Body of pancreas (tissue), 4 donors: ENCODE results near the gene KRTAP4-16. TPM values are rescaled to one million over a fixed set of nuclear protein-coding genes. Genes with fewer than 3 reads are reported as not detected.
"Not testable (repeated sequence)": the region's sequence is repeated elsewhere in the genome, so short reads cannot be mapped to it uniquely, and the experiment has no call there.

Source experiments
- ATAC-seq: fragments of 150-250 bp; one replicate; pipeline ENCODE4 v1.9.1; 2016
- DNase-seq, 4 donors: peaks; one replicate each; pipeline ENCODE4 v3.0.0-alpha.2; 2019
- H3K27ac ChIP-seq, 4 donors: fragments of 200-600 bp; sonication (generic); 1 replicate in 3 of 4; 2 replicates in 1 of 4; pipeline versions ENCODE4 v1.5.1 to v1.6.1; 2016 to 2019; ENCODE audit warnings: mild to moderate bottlenecking in 1 of 4, mixed read lengths in 1 of 4, moderate library complexity in 1 of 4
- H3K27me3 ChIP-seq, 2 donors: fragments of 200-600 bp; sonication (generic); one replicate each; pipeline ENCODE4 v1.6.0; 2016; ENCODE audit warnings: mild to moderate bottlenecking in 1 of 2
- H3K36me3 ChIP-seq, 2 donors: fragments of 200-600 bp; sonication (generic); replicated peaks in 1 of 2; 2 replicates each; pipeline ENCODE4 v1.5.1; 2016; ENCODE audit warnings: low read depth in 2 of 2; ENCODE audit not compliant: insufficient read depth in 1 of 2
- H3K4me1 ChIP-seq: fragments of 200-600 bp; sonication (generic); one replicate; pipeline ENCODE4 v1.6.0; 2016
- H3K4me3 ChIP-seq, 2 donors: fragments of 200-600 bp; sonication (generic); 1 replicate in 1 of 2; 2 replicates in 1 of 2; pipeline ENCODE4 v1.5.1; 2016 to 2019
- H3K9me3 ChIP-seq, 3 donors: fragments of 200-600 bp; sonication (generic); 1 replicate in 2 of 3; 2 replicates in 1 of 3; pipeline ENCODE4 v1.5.1; 2016
- CTCF ChIP-seq, 7 experiments: fragments of 450-650 bp in 4 of 7; fragments of 200-600 bp in 3 of 7; sonication (generic) in 3 of 7; IDR thresholded peaks; one replicate each; pipeline ENCODE4 v1.5.1; 2016 to 2019; ENCODE audit warnings: antibody characterized with exemption in 7 of 7
- POLR2A ChIP-seq, 3 donors: fragments of 450-650 bp; IDR thresholded peaks; one replicate each; pipeline ENCODE4 v1.6.1; 2016; ENCODE audit warnings: antibody characterized with exemption in 3 of 3, mild to moderate bottlenecking in 2 of 3
- WGBS, 2 donors: methylation state at CpG; one replicate each; pipeline ENCODE4 v1.1.5; 2017; 5-methylcytosine and 5-hydroxymethylcytosine counted together
- intact Hi-C: fragments of 100-400 bp; cut with DNase I; formaldehyde crosslinking; loops from one replicate; pipeline ENCODE4 v1.15.1; 2023
- total RNA-seq, 2 donors: library from RNA; depleted of rRNA; stranded (reverse); fragments of >200 nt; gene quantifications; one replicate each; pipeline ENCODE4 v1.1.0, GENCODE V29; 2016

The KRTAP4-16 gene
- total RNA-seq, 2 donors from 2014 or later, result not detected

DNA sequence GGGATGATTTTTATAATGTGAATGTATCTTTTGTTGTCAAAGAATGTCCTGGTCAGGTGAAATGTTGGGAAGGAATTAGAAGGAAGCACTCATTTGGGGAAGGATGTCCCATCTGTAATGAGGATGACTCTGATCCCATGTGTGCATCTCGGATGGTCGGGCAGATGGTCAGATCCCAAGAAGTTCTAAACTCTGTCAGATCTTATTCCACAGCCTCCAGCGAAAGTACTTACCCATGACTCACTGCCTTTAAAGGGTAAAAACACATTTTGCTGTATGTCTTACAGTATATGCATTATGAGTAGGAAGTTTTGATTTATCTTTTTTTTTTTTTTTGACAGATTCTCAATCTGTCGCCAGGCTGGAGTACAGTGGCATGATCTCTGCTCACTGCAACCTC is 16.7 kb upstream of the KRTAP4-16 start:
- H3K27me3 ChIP-seq, result no peaks in the 10 kb centered on the region

GRCh38 chr17:41117846-41118386 is 15.9 kb upstream of the KRTAP4-16 start, which contains the start of gene KRTAP4-11:
KRTAP4-11 (minus strand) TSS chr17:41118373; CDS start chr17:41118315, 58 bp downstream.
- H3K27ac ChIP-seq, DNase-seq, intact Hi-C loops, H3K4me1 ChIP-seq, ATAC-seq, H3K27me3 ChIP-seq, H3K4me3 ChIP-seq, H3K36me3 ChIP-seq, H3K9me3 ChIP-seq: not testable (repeated sequence)
- WGBS, 2 donors, result 55 to 66% methylated on average over 8 to 9 of the region's 10 CpGs

More for the DNA sequence above, 16.7 kb upstream of the KRTAP4-16 start:
- 71 to 72% methylated on average over 4 of the region's 4 CpGs for WGBS, 2 donors
- Histone ChIP-seq H3K4me3 (no peak overlapping the region), H3K27ac (no peak overlapping the region), H3K4me1 (no peaks in the 10 kb centered on the region), H3K9me3 (no peaks in the 10 kb centered on the region), H3K36me3 (no peaks in the 10 kb centered on the region)
- ATAC-seq (no peak), DNase-seq (no peak)
- TF ChIP-seq POLR2A (IDR thresholded peaks at IDR 0.05) (no peak), CTCF (IDR thresholded peaks at IDR 0.05) (no peak)
- intact Hi-C loops, result no loop called here

DNA sequence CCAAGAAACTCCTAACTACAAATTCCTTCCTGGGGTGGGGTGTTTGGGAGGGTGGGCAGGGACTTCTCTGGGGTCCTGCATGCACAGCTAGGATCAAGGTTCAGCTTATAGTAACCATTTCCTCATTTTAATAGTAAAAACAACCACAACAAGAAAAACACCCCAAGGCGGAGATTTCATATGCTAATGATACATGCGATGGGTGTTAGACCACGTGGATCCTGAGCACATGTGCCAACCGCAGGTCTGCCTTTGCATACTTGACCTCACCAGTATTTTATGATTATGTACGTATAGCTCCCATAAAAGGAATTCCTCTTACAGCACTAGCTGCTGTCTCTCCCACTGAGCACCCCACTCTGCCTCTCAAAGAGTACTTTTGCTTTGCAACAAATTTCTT is 14.3 kb upstream of the KRTAP4-16 start:
- TF ChIP-seq CTCF (IDR thresholded peaks at IDR 0.05) (no peak), POLR2A (IDR thresholded peaks at IDR 0.05) (no peak)
- no peaks in the 10 kb centered on the region for H3K9me3 ChIP-seq
- no peaks in the 10 kb centered on the region for H3K27me3 ChIP-seq
- H3K4me3 ChIP-seq, result no peak overlapping the region
- no peaks in the 10 kb centered on the region for H3K36me3 ChIP-seq
- ATAC-seq, result no peak
- no peak overlapping the region for H3K27ac ChIP-seq
- no peaks in the 10 kb centered on the region for H3K4me1 ChIP-seq
- intact Hi-C loops, result no loop called here
- no peak for DNase-seq
- WGBS, 2 donors, result 50 to 53% methylated on average over 5 of the region's 5 CpGs

DNA sequence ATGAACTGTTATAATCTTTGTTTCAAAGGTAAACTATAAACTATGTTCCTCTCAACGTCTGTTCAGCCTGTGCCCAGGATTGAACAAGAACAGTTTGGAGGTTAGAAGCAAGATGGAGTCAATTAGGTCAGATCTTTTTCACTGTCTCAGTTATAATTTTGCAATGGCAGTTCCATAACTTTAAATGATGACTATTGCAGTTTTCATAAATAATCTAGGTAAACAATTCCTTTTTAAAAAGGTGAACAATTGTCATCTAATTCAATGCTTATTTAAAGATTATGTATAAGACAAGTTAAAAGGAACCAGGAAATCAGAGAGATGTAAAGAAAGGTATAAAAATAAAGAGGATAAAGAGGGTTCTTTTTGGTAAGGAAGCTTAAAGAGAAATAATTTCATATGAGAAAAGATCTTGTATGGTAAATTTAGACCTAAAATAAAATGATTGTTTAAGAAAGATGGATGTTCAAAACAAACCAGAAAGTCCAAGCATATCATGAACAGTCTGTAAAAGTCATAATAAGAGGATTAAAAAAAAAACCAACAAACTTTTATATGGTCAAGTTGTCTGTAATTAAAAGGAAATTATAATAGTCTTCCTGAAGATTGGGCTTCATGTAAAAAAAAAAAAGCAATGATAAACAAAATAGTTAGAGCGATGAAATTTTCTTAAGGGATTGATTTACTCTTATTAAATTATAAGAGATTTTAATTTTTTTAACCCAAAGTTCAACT is 9.3 kb upstream of the KRTAP4-16 start:
- no peak overlapping the region for H3K4me3 ChIP-seq
- H3K27ac ChIP-seq, result no peak overlapping the region
- H3K4me1 ChIP-seq, result no peaks in the 10 kb centered on the region
- TF ChIP-seq CTCF (IDR thresholded peaks at IDR 0.05) (no peak), POLR2A (IDR thresholded peaks at IDR 0.05) (no peak)
- DNase-seq, result no peak
- 64 to 66% methylated on average over 2 of the region's 2 CpGs for WGBS, 2 donors
- H3K9me3 ChIP-seq, result no peaks in the 10 kb centered on the region
- ATAC-seq, result no peak
- intact Hi-C loops, result no loop called here
- no peaks in the 10 kb centered on the region for H3K27me3 ChIP-seq
- H3K36me3 ChIP-seq, result no peaks in the 10 kb centered on the region

DNA sequence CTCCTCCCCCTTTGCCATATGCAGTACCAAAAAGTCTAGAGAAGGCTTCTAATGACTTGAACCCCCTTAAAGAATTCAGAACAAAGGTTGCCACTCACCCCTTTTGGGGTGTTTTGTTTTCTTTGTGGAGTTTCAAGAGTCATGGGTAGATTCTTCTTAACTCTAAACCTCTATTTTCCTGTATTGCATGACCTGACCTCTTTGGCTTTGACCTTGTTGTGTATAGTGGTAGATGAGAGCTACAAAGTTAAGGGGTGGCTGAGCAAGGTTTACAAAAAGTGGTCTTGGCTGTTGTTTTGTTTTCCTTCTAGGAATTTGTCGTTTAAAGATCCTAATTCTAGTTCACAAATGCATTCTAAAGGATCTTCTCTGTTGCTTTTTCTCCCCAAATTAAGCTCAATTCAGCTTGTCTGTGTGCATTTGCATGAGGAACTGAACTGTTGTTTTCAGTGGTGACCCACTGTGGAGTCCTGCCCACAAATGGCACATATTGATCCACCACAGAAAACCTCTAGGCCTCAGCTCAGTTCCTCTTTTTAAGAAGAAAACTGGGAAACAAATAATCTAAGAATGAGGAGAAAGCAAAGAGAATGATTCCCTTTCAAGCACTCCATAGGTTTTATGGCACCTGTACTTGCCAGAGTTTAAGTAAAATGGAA is 6.8 kb upstream of the KRTAP4-16 start:
- H3K9me3 ChIP-seq, H3K4me3 ChIP-seq, H3K36me3 ChIP-seq, DNase-seq, intact Hi-C loops, H3K27me3 ChIP-seq, H3K27ac ChIP-seq, H3K4me1 ChIP-seq, ATAC-seq: not testable (repeated sequence)
- 0 to 44% methylated on average over 1 of the region's 1 CpG for WGBS, 2 donors
